Measurements from ENCODE around the gene FAM8A1. TPM values are rescaled to one million over a fixed set of nuclear protein-coding genes. Genes with fewer than 3 reads are reported as not detected.

The FAM8A1 gene
- total RNA-seq, 1 donor from 2014 or later = 6.4 TPM

GRCh38 chr6:17622144-17622543, 22.0 kb downstream of the FAM8A1 start:
- no peak for TF ChIP-seq CTCF (conservative IDR thresholded peaks at IDR 0.05; ENCODE audit: low read depth, low read length)
- no peak overlapping the region for H3K4me3 ChIP-seq (ENCODE audit: low read depth, low read length)
- no peak for DNase-seq (ENCODE audit: low read depth)

GRCh38 chr6:17624396-17624795, 24.3 kb downstream of the FAM8A1 start:
- TF ChIP-seq CTCF (conservative IDR thresholded peaks at IDR 0.05; ENCODE audit: low read depth, low read length) = no peak
- DNase-seq (ENCODE audit: low read depth) = no peak
- H3K4me3 ChIP-seq (ENCODE audit: low read depth, low read length) = no peak overlapping the region

GRCh38 chr6:17628873-17629272, 28.8 kb downstream of the FAM8A1 start:
- no peak for TF ChIP-seq CTCF (conservative IDR thresholded peaks at IDR 0.05; ENCODE audit: low read depth, low read length)
- DNase-seq (ENCODE audit: low read depth) = no peak
- no peak overlapping the region for H3K4me3 ChIP-seq (ENCODE audit: low read depth, low read length)

GRCh38 chr6:17629824-17630510, 29.9 kb downstream of the FAM8A1 start:
- no peak for DNase-seq (ENCODE audit: low read depth)
- TF ChIP-seq CTCF (conservative IDR thresholded peaks at IDR 0.05; ENCODE audit: low read depth, low read length) = no peak

GRCh38 chr6:17630511-17631073, 30.5 kb downstream of the FAM8A1 start:
- H3K4me3 ChIP-seq (ENCODE audit: low read depth, low read length) = no peak overlapping the region
- TF ChIP-seq CTCF (conservative IDR thresholded peaks at IDR 0.05; ENCODE audit: low read depth, low read length) = no peak

More at GRCh38 chr6:17629824-17630510, 29.9 kb downstream of the FAM8A1 start:
- H3K4me3 ChIP-seq (ENCODE audit: low read depth, low read length) = no peak overlapping the region

GRCh38 chr6:17632934-17633333, 32.8 kb downstream of the FAM8A1 start:
- no peak overlapping the region for H3K4me3 ChIP-seq (ENCODE audit: low read depth, low read length)
- DNase-seq (ENCODE audit: low read depth) = no peak
- no peak for TF ChIP-seq CTCF (conservative IDR thresholded peaks at IDR 0.05; ENCODE audit: low read depth, low read length)

More at GRCh38 chr6:17630511-17631073, 30.5 kb downstream of the FAM8A1 start:
- DNase-seq (ENCODE audit: low read depth) = no peak
